Stimulated activated CD8-positive, alpha-beta memory T cell treated with anti-CD3 and anti-CD28 coated beads, Interleukin-2, amount 100 ng/mL, for 1 hour (primary cell): ENCODE measurements around the gene GBX2.

Source experiments
- DNase-seq, 2 donors: peaks; one replicate each; pipeline ENCODE4 v3.0.0-alpha.2; 2020; ENCODE audit warnings: low read depth in 2 of 2

The GBX2 gene

DNA sequence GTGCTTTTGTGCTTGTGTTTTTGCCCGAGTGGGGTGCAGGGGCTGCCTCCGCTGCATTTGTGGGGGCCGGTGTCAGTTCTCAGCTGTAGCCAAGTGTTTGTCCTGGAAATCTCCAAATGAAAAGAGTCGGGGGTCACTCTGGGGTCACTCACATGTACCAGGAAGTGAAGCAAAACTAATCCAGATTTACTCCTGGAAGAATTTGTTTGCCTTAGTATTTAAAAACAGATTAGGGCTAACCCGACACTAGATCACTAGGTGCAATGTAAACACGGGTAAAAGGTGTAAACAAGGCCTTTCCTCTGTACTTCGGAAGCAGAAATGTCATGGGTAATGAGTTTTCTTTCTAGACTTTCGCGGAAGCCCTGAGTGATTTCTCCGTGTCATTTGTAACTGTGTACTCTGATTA lies 50.3 kb downstream of the GBX2 start:
- no peak for DNase-seq

DNA sequence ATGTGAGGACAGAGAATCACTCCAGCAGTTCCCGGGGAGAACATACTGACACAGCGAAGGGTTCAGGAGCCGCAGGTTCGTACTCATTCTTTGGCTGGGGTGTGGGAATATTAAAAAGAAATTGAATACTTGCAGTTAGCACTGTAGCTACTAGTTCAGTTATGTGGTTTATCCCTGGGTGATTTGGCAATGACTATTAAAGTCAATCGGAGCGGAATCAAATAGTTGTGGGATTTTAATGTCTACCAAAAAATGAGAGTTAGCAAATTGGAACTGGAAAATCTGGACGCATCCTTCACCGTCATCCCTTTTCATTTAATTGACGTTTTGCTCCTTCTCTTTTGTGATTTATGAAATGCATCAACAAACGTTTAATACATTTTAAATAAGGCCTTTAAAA lies 50.8 kb downstream of the GBX2 start:
- no peak for DNase-seq
